GM19328 (cell line): ENCODE data around the gene KARS1.

Source experiments
- ATAC-seq: cut with Tn5 transposase; IDR thresholded peaks from one replicate; pipeline ENCODE4 v1.9.1; 2021; ENCODE audit warnings: mild to moderate bottlenecking, moderate library complexity; ENCODE audit not compliant: unreplicated experiment

KARS1 gene

GRCh38 chr16:75588716-75589115 is 58.7 kb downstream of the KARS1 start:
- ATAC-seq: no peak

- peak; percentile 73 for ATAC-seq
Measured at GRCh38 chr16:75584108-75584507, 63.4 kb downstream of the KARS1 start.

- no peak for ATAC-seq
Measured at GRCh38 chr16:75579281-75579834, 68.1 kb downstream of the KARS1 start.

- ATAC-seq: no peak
Measured at GRCh38 chr16:75578725-75579124, 68.7 kb downstream of the KARS1 start.

GRCh38 chr16:75578212-75578611 is 69.3 kb downstream of the KARS1 start:
- ATAC-seq: no peak
